A673 (cell line): ENCODE results near the gene DCANP1. TPM values are rescaled to one million over a fixed set of nuclear protein-coding genes. Genes with fewer than 3 reads are reported as not detected.

ENCODE experiments used
- BruUV-seq: library from RNA; stranded (reverse); fragments of 400-500 nt; replicated peaks from 2 replicates; lab custom pipeline; 2021; lab: Mats Ljungman, UMichigan
- CTCF ChIA-PET: fragments of 300-600 bp; sonication (Branson Sonifier 250); formaldehyde crosslinking; loops from one replicate; lab custom pipeline; 2022; ENCODE audit warnings: antibody characterized with exemption; lab: Charles Lee
- POLR2A ChIA-PET: fragments of 300-600 bp; sonication (Branson Sonifier 250); formaldehyde crosslinking; loops from one replicate; lab custom pipeline; 2022; ENCODE audit warnings: antibody characterized with exemption; ENCODE audit not compliant: low non-redundant PET; lab: Charles Lee
- DNase-seq: peaks from one replicate; pipeline ENCODE4 v3.0.0-alpha.2; 2015; ENCODE audit warnings: low spot score
- H3K27ac ChIP-seq: fragments of 200-600 bp; sonication (generic); 2 replicates; pipeline ENCODE4 v1.5.1; 2016; ENCODE audit warnings: mixed run types, low read depth, mild to moderate bottlenecking, mixed read lengths, antibody characterized with exemption, low read length; ENCODE audit not compliant: poor library complexity, severe bottlenecking
- H3K27me3 ChIP-seq: fragments of 200-600 bp; sonication (generic); replicated peaks from 2 replicates; pipeline ENCODE4 v1.6.1; 2017; ENCODE audit warnings: mixed run types, low read depth, mild to moderate bottlenecking, mixed read lengths, antibody characterized with exemption, low read length; ENCODE audit not compliant: insufficient read depth, poor library complexity
- H3K36me3 ChIP-seq: fragments of 200-600 bp; sonication (generic); 2 replicates; pipeline ENCODE4 v1.6.1; 2016; ENCODE audit warnings: mixed run types, mild to moderate bottlenecking, mixed read lengths, antibody characterized with exemption, low read length; ENCODE audit not compliant: insufficient read depth, poor library complexity, severe bottlenecking
- H3K4me1 ChIP-seq: fragments of 200-600 bp; sonication (generic); 2 replicates; pipeline ENCODE4 v1.6.1; 2017; ENCODE audit warnings: mixed run types, mild to moderate bottlenecking, mixed read lengths, antibody characterized with exemption, low read length; ENCODE audit not compliant: insufficient read depth, poor library complexity, severe bottlenecking
- H3K4me3 ChIP-seq: fragments of 200-600 bp; sonication (generic); 2 replicates; pipeline ENCODE4 v1.5.1; 2016; ENCODE audit warnings: low read depth, mixed run types, mild to moderate bottlenecking, mixed read lengths, low read length; ENCODE audit not compliant: poor library complexity, severe bottlenecking
- H3K9me3 ChIP-seq: fragments of 200-600 bp; sonication (generic); 2 replicates; pipeline ENCODE4 v1.6.1; 2016; ENCODE audit warnings: mixed run types, low read depth, mild to moderate bottlenecking, mixed read lengths, antibody characterized with exemption, low read length; ENCODE audit not compliant: poor library complexity, severe bottlenecking
- EZH2 ChIP-seq: fragments of 200-600 bp; sonication (generic); IDR thresholded peaks from 2 replicates; pipeline ENCODE4 v1.6.1; 2017; ENCODE audit warnings: borderline replicate concordance, low read depth, mild to moderate bottlenecking, mixed read lengths, antibody characterized with exemption, low read length; ENCODE audit not compliant: poor library complexity, severe bottlenecking
- intact Hi-C: fragments of 100-400 bp; cut with micrococcal nuclease; formaldehyde crosslinking; loops from one replicate; pipeline ENCODE4 v1.10.0; 2022; ENCODE audit not compliant: unreplicated experiment
- total RNA-seq: library from RNA; stranded (reverse); gene quantifications from 2 replicates; pipeline ENCODE4 v1.2.3, GENCODE V29; 2021
- TF ChIP-seq, protein P1 (sequence below): fragments of 300-800, 200-600 bp; sonication (generic); conservative IDR thresholded peaks from 2 replicates; pipeline ENCODE4 v1.5.1; 2017; ENCODE audit warnings: low read depth, mild to moderate bottlenecking, antibody characterized with exemption, low read length, moderate library complexity, mixed read lengths

DCANP1 gene
- total RNA-seq, 1 experiment from 2014 or later = not detected

DNA sequence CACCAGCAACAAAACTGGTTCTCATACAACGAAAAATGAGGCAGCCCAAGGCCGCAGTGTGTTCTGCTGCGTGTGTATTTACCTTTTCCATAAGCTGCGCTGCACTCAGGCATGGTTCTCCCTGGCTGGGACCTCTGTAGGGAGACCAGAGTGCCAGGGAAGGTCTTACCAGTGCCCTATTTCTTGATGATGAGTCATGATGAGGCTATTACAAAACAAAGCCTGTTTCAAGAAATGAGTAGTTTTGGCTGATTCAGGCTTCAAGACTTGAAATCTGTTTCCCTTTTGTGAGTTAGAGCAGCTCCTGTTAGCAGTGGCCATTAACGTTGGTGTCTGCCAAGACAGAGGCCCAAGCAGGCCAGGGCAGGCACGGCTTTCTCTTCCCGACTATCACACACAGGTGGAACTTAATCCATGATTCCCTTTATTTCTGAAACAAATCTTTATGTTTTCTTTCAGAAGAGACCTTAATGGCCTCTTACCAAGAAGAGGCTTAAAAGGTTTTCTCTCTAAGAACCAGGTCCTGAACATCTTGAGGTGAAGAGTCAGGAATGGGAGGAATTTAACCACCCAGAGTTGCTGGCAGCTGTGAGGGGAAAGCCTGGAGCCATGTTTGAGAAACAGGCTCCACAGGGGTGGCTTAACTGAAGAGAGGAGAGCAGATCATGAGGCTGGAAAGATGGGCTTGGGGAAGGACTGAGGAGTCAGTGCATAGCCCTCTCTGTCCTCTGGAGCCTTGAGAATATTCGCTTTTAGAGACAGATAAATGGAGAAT lies 46.4 kb upstream of the DCANP1 start:
- H3K4me3 ChIP-seq = no peak overlapping the region
- intact Hi-C loops = no loop called here
- BruUV-seq = no TSS peak
- POLR2A ChIA-PET = no interaction called here
- H3K9me3 ChIP-seq = no peaks in the 10 kb centered on the region
- peaks cover 36% of the 10 kb centered on the region for H3K27me3 ChIP-seq
- DNase-seq = no peak
- peaks cover 8% of the 10 kb centered on the region for H3K4me1 ChIP-seq
- no peak for TF ChIP-seq EZH2
- TF ChIP-seq, protein P1, sequence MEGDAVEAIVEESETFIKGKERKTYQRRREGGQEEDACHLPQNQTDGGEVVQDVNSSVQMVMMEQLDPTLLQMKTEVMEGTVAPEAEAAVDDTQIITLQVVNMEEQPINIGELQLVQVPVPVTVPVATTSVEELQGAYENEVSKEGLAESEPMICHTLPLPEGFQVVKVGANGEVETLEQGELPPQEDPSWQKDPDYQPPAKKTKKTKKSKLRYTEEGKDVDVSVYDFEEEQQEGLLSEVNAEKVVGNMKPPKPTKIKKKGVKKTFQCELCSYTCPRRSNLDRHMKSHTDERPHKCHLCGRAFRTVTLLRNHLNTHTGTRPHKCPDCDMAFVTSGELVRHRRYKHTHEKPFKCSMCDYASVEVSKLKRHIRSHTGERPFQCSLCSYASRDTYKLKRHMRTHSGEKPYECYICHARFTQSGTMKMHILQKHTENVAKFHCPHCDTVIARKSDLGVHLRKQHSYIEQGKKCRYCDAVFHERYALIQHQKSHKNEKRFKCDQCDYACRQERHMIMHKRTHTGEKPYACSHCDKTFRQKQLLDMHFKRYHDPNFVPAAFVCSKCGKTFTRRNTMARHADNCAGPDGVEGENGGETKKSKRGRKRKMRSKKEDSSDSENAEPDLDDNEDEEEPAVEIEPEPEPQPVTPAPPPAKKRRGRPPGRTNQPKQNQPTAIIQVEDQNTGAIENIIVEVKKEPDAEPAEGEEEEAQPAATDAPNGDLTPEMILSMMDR = no peak
- CTCF ChIA-PET = interaction anchor here (0.5 kb wide), 1 partner anchor 20 kb away, joined by 5 read pairs; no protein-coding TSS in a partner anchor
- no peak overlapping the region for H3K27ac ChIP-seq
- no peaks in the 10 kb centered on the region for H3K36me3 ChIP-seq

DNA sequence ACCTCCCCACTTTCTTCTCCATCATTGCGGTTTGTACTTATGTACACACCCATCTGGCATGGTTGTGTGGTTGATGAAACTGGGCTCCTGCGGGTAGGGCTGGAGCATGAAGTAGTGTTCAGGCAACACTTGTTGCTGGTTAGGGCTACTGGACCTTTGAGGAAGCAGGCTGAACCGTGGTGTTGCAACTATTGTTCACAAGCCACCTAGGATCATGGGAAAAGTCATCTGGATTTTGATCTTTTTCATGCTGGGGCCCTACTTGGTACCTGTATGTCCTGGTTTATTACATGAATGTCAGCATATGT lies 45.1 kb upstream of the DCANP1 start:
- TF ChIP-seq, protein P1 = no peak
- TF ChIP-seq EZH2 = no peak
- BruUV-seq = no TSS peak
- POLR2A ChIA-PET = no interaction called here
- Histone ChIP-seq H3K9me3 (no peaks in the 10 kb centered on the region), H3K27me3 (peaks cover 49% of the 10 kb centered on the region), H3K27ac (no peak overlapping the region), H3K4me1 (peaks cover 11% of the 10 kb centered on the region), H3K4me3 (no peak overlapping the region), H3K36me3 (no peaks in the 10 kb centered on the region)
- CTCF ChIA-PET = no interaction called here
- DNase-seq = no peak
- intact Hi-C loops = no loop called here

DNA sequence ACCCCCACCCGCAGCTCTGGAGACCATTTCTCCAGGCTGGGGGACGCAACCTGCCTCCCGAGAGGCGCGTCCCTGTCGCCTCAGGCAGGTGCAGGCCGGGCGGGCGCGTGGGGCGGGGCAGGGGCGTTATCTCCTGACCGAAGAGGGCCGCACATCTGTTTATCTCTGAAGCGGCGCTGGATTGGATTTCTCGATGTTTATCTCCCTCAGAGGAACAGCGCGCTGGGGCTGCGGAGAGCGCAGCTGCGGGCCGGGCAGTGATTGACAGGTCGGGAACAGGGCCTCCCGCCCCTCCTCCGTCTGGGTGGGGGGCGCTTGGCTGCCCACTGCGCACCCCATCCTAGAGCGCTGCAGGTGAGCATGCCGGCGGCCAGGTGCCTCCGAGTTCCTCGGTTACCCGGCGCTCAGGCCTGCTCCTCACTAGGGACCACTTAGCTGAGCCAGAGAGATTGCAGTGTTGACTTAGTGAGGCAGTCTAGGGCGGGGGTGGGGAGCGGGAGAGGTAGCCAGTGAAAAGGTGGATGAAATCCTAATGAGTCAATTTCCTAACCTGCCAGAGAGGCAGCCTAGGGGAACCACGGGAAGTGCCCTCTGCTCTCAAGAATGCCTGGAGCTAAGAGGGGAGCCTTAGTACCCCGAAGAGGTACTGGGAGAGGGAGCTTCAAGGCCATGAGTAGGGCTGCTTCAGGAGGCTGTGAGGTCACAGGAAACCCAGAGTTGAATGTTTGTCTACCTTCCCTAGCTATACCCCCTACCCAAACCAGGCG lies 44.6 kb upstream of the DCANP1 start:
- Histone ChIP-seq H3K27me3 (peaks cover 54% of the 10 kb centered on the region), H3K27ac (no peak overlapping the region), H3K36me3 (no peaks in the 10 kb centered on the region), H3K9me3 (no peaks in the 10 kb centered on the region), H3K4me3 (no peak overlapping the region), H3K4me1 (peaks cover 11% of the 10 kb centered on the region)
- CTCF ChIA-PET = no interaction called here
- POLR2A ChIA-PET = no interaction called here
- intact Hi-C loops = no loop called here
- DNase-seq = no peak
- BruUV-seq = no TSS peak
- TF ChIP-seq, protein P1 = no peak
- TF ChIP-seq EZH2 = no peak
